OCI-LY3 (cell line): Measurements from ENCODE around the gene DSTYK.

Source experiments
- CTCF ChIP-seq: fragments of 200-600, 300-600 bp; sonication (generic); IDR thresholded peaks from 2 replicates; pipeline ENCODE4 v1.5.1; 2014; ENCODE audit warnings: antibody characterized with exemption, low read length, low read depth
- EZH2phosphoT487 ChIP-seq: fragments of 200-600 bp; shearing (Covaris generic); IDR thresholded peaks from 2 replicates; pipeline ENCODE4 v1.6.1; 2018; ENCODE audit warnings: antibody characterized with exemption, mixed run types, low read depth

GRCh38 chr1:205246351-205247119 is 35.0 kb upstream of the DSTYK start:
- no peak for TF ChIP-seq CTCF
- no peak for TF ChIP-seq EZH2phosphoT487
